COLO829 (cell line): ENCODE results near the gene BCOR.

ENCODE experiments used
- DNase-seq: peaks from one replicate; pipeline ENCODE4 v3.0.0; 2012; ENCODE audit warnings: low spot score

The BCOR gene

GRCh38 chrX:40098264-40099054, 701 bp upstream of the BCOR start:
- no peak for DNase-seq

GRCh38 chrX:40097141-40097503, 636 bp downstream of the BCOR start:
- DNase-seq, result no peak

- DNase-seq, result no peak
Measured at GRCh38 chrX:40096395-40097091, 1.2 kb downstream of the BCOR start.

- DNase-seq, result no peak
Measured at GRCh38 chrX:40095583-40096394, 2.0 kb downstream of the BCOR start.

- DNase-seq, result no peak
Measured at GRCh38 chrX:40094900-40095582, 2.7 kb downstream of the BCOR start.

GRCh38 chrX:40094041-40094899, 3.5 kb downstream of the BCOR start:
- no peak for DNase-seq

GRCh38 chrX:40093586-40093985, 4.2 kb downstream of the BCOR start:
- no peak for DNase-seq

- no peak for DNase-seq
Measured at GRCh38 chrX:40092808-40093435, 4.8 kb downstream of the BCOR start.

GRCh38 chrX:40091691-40092421, 5.9 kb downstream of the BCOR start:
- DNase-seq, result no peak

GRCh38 chrX:40090961-40091360, 6.8 kb downstream of the BCOR start:
- DNase-seq, result no peak

- no peak for DNase-seq
Measured at GRCh38 chrX:40090050-40090804, 7.5 kb downstream of the BCOR start.

GRCh38 chrX:40088803-40089540, 8.8 kb downstream of the BCOR start:
- DNase-seq, result no peak

- DNase-seq, result no peak
Measured at GRCh38 chrX:40088299-40088625, 9.5 kb downstream of the BCOR start.

GRCh38 chrX:40087425-40088298, 10.1 kb downstream of the BCOR start:
- DNase-seq, result no peak

- peak; percentile 42 for DNase-seq
Measured at GRCh38 chrX:40086569-40087335, 11.0 kb downstream of the BCOR start.

- DNase-seq, result no peak
Measured at GRCh38 chrX:40085714-40086113, 12.0 kb downstream of the BCOR start.

GRCh38 chrX:40085102-40085551, 12.6 kb downstream of the BCOR start:
- DNase-seq, result no peak
